Stimulated activated CD4-positive, alpha-beta T cell treated with anti-CD3 and anti-CD28 coated beads, Interleukin-1b, Interleukin-23, amount 100 ng/mL, for 1 hour (primary cell): ENCODE results near the gene CEP170.
A peak's percentile ranks its signal among the peaks of the same experiment; 100 is the strongest.

Experiments used
- DNase-seq, 2 donors: peaks; one replicate each; pipeline ENCODE4 v3.0.0-alpha.2; 2020; ENCODE audit warnings: low read depth in 2 of 2

Gene CEP170

DNA sequence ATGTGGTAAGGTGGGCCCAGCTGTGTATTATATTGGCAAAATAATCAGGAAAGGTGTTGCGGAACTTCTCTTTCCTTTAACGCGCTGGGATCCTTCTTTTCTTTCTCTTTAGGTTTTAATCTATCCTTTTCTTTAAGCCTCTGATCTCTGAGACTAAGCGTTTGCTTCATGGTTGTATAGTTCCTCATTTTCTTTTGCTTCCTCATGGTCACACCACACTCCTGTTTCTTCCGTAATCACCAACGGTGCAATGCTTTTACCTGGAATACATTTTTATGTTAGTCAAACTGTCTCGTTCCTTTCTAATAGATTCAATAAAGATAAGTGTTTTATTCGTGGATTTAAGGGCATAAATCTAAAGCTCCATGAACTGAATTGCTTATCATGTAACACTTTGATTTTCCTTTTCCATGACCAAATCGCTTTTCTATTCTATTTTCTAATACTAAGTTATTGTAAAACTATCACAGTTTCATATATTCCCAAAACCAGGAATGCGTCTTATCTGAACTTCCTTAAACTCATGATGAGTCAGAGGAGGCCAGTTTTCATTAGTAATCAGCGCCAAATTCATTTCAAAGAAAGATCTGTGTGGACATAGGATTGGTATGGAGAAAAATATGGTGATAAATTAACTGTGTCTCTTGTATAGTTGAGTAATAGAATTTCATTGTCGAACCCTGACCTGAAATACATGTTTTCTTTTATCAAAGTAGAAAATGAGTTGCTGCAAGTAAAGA is 13.0 kb upstream of the CEP170 start:
- no peak for DNase-seq

- DNase-seq, result no peak
These were observed 12.4 kb upstream of the CEP170 start for GRCh38 chr1:243267471-243267880.

GRCh38 chr1:243266231-243266630 is 11.2 kb upstream of the CEP170 start:
- no peak for DNase-seq

- DNase-seq, result no peak
These were observed 9.6 kb upstream of the CEP170 start for GRCh38 chr1:243264717-243265116.

- no peak for DNase-seq
These were observed 6.3 kb upstream of the CEP170 start for GRCh38 chr1:243261390-243261789.

DNA sequence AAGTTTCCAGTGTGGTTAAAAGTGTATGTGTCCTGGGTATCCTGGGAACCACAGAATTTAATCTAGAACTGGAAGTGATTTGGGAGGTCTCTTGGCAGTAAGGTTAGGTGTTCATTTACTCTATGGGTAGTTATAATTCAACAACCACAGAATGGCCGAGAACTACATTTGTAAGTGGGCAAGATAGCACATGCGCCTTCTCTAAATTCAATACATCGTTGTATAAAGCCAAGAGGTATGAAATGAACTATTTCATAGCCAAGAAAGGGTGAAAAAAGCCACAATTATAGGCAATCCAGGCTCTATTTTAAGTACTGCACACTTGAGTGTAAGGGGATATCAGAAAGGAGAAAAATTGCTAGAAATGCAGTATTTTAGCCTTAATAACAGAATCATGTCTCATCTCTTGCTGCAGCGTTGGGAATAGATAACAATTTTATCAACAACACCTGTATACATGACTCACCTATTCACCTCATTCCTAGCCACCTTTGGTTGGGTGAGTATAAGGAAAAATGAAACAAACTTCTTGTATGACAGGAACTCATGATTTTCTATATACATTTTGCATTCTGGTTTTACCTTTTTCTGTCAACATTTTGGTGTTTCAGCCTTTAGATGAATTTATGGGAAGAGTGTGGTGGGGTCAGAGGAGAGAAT is 5.3 kb upstream of the CEP170 start:
- DNase-seq, result no peak

- no peak for DNase-seq
These were observed 3.6 kb upstream of the CEP170 start for GRCh38 chr1:243258731-243259130.

GRCh38 chr1:243257189-243257588 is 2.1 kb upstream of the CEP170 start:
- DNase-seq, result no peak

DNA sequence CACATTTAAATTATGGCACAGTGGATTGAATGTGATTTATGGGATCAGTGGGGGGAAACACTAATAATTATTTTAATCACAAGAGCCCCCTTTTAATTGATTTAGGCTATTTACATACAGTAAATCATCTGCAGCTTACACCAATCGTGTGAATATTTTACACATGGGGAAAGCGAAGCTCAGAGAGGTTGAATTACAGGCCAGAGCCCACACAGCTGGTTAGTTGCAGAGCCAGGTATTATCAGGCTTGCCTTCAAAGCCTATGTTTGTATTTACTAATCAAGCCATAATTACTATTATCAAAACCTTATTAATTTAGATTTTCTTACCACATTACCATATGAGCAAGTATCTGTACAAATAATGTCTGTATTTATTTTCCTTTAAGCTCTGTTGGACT is 1.5 kb upstream of the CEP170 start:
- no peak for DNase-seq

DNA sequence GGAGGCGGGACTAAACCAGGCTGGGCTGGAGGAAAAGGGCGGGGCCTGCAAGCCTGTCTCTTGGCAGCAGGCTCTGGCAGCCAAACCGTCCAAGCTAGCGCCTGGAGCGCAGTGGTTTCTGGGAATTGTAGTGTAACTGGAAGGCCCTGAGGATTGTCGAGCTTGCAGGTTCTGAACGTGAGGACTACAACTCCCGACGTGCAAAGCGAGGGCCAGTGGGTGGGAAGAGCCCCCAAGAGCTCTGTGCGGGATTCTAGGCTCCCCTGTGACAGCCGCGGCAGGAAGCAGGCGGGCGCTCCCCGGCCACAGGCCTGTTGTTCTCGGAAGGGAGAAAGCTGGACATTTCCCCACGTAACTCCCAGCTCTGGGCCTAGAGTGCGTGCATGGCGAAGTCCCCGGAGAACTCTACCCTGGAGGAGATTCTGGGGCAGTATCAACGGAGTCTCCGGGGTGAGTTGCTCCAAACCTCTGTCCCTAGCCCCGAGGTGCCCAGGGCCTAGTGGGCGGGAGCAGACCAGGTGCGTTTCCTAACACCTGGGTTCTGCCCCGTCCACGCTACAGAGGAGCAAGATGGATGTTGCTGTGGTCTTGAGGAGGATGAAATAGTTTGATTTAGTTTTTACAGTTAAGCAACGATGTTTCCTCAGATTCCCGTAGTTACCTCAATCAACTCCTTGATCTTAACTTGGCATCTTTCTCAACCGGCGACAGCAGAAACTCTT is 871 bp upstream of the CEP170 start, which contains the start of gene SDCCAG8:
TSS of gene SDCCAG8 (plus strand) at position 251 of the 722 bp plus-strand sequence. CDS start at position 384, 133 bp downstream.
- peak; percentile 79 to 81 for DNase-seq

DNA sequence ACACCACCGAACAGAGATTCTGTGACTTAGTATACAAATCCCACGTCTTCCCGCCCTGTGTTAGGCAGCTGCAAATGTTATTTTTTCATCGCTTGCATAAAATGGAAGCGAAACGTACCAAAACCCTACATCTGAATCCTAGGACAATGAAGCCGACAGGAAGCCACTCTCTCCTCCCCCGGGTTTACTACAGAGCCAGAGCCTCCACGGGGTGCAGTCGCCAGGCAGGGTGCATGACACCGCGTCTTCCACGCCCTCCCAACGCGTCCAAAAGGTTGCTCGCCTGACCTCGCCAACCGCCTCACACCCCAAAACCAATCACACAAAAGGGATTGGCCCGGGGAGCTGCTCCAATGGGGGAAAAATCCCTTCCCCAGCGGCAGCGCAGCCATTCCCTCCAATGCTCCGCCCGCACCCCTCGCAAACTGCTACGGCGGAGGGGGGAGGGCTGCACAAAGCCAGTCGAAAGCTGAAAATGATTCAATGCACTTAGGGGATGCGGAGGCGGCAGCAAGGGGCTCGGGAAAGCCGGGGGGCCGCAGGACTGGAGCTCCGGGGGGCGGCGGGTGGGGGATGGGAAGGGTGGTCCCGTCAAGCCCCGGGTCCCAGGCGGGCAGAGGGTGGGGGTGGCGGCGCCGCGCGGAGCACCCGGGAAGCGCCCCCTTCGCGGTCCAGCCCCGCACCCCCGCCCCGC is 701 bp downstream of the CEP170 start:
- peak; percentile 12 to 39 for DNase-seq

GRCh38 chr1:243253926-243254232 is 1.2 kb downstream of the CEP170 start:
- DNase-seq, result no peak

- no peak for DNase-seq
These were observed 1.7 kb downstream of the CEP170 start for GRCh38 chr1:243253211-243253925.

GRCh38 chr1:243251539-243251938 is 3.5 kb downstream of the CEP170 start:
- no peak for DNase-seq

DNA sequence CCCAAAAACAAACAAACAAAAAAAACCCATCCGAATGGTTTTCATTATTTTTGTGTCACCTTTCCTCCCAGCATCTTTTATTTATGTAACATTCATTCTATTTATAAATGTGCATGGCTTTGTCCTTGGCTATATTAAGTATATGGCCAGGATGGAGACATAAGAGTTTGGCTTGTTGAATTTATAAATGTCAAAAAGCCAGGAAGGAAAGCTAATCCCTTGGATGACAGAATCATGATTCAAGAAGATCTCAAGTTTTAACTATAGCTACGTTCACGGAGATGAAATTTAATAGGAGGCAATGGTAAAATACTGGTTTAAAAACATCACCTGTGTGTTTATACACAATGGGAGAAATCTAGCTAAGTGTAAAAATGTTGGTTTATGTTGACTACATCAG is 5.0 kb downstream of the CEP170 start:
- no peak for DNase-seq

- no peak for DNase-seq
These were observed 5.9 kb downstream of the CEP170 start for GRCh38 chr1:243249214-243249613.

- no peak for DNase-seq
These were observed 7.2 kb downstream of the CEP170 start for GRCh38 chr1:243247901-243248300.

DNA sequence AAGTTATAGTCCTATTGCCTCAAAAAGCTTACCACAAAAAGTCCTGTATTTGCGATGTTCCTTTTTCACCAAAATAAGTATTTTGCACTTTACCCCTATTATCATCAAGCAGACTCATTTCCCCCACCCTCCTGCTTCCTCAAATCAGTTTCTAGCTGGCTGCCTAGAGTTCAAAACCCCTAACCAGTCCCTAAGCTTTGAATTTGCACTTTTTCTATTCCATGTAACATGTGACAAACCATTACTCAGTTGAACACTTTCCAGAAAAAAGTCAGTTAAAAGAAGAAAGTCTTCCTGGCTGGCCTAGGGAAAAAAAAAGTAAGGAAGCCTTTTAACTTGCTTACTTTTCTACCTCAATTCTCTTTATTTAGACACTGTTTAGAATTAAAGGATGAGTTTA is 8.2 kb downstream of the CEP170 start:
- DNase-seq, result no peak

GRCh38 chr1:243244432-243244841 is 10.6 kb downstream of the CEP170 start:
- no peak for DNase-seq

DNA sequence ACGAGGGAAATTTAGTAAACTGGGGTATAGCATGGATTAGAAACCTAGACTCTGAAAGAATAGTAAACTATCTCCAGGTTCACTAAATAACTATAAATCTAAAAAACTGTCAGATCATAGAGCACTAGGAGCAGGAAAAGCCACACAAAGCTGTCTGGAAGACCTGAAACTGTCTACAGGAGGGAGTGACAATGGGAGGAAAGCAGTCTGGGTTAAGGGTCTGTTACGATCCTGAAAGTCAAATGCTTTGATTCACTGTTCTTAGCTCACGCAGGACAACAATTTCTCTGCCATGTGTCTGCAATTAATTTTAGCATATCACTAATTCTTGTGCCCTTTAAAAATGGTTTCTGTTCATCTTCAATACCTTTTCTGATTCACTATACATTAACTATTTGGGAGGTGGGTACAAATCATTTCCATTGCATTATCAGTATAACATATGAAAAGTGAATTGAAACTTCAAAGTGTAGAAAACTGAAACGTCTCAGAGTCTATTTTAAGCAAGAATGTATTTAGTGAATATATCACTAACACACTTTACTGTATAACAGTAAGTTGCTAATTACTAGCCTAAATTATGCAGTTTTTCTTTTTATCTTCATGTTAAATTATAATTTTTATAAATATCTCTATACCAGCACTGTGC is 18.4 kb downstream of the CEP170 start:
- no peak for DNase-seq

GRCh38 chr1:243234978-243235647 is 20.0 kb downstream of the CEP170 start:
- DNase-seq, result no peak
